OCI-LY7 (cell line): ENCODE data around the gene FGB. TPM values are rescaled to one million over a fixed set of nuclear protein-coding genes. Genes with fewer than 3 reads are reported as not detected.

ENCODE experiments used
- BruUV-seq: library from RNA; stranded (reverse); fragments of 400-500 nt; replicated peaks from 2 replicates; lab custom pipeline; 2021; lab: Mats Ljungman, UMichigan
- CTCF ChIA-PET: fragments of 300-600 bp; sonication (Branson Sonifier 250); formaldehyde crosslinking; loops from one replicate; lab custom pipeline; 2022; ENCODE audit warnings: antibody characterized with exemption; ENCODE audit not compliant: unreplicated experiment; lab: Charles Lee
- POLR2A ChIA-PET: fragments of 300-600 bp; sonication (Branson Sonifier 250); formaldehyde crosslinking; loops from one replicate; lab custom pipeline; 2022; ENCODE audit warnings: antibody characterized with exemption; lab: Charles Lee
- DNase-seq: peaks from one replicate; pipeline ENCODE4 v3.0.0-alpha.2; 2015; ENCODE audit warnings: low spot score
- H2AFZ ChIP-seq: fragments of 200-600 bp; sonication (generic), shearing (Covaris generic); 2 replicates; pipeline ENCODE4 v1.6.1; 2014; ENCODE audit warnings: mild to moderate bottlenecking, antibody characterized with exemption, low read length, moderate library complexity
- H3K27ac ChIP-seq: fragments of 200-600 bp; sonication (generic); 2 replicates; pipeline ENCODE4 v1.5.1; 2014; ENCODE audit warnings: mixed run types, low read depth, mild to moderate bottlenecking, moderate library complexity, low read length, inconsistent platforms; ENCODE audit not compliant: poor library complexity, severe bottlenecking
- H3K36me3 ChIP-seq: fragments of 200-600 bp; sonication (generic); 2 replicates; pipeline ENCODE4 v1.6.1; 2014; ENCODE audit warnings: mild to moderate bottlenecking, antibody characterized with exemption, low read length, moderate library complexity, mixed read lengths; ENCODE audit not compliant: insufficient read depth
- H3K4me1 ChIP-seq: fragments of 200-600 bp; sonication (generic); 2 replicates; pipeline ENCODE4 v1.5.1; 2014; ENCODE audit warnings: mild to moderate bottlenecking, low read length; ENCODE audit not compliant: insufficient read depth, poor library complexity, severe bottlenecking
- H3K4me2 ChIP-seq: fragments of 200-600 bp; sonication (generic); 2 replicates; pipeline ENCODE4 v1.6.1; 2014; ENCODE audit warnings: mild to moderate bottlenecking, low read length
- H3K4me3 ChIP-seq: fragments of 200-600 bp; sonication (generic); 2 replicates; pipeline ENCODE4 v1.5.1; 2014; ENCODE audit warnings: mild to moderate bottlenecking, low read depth, low read length; ENCODE audit not compliant: poor library complexity, severe bottlenecking
- H3K79me2 ChIP-seq: fragments of 200-600 bp; sonication (generic); 2 replicates; pipeline ENCODE4 v1.6.1; 2016; ENCODE audit warnings: low read depth, mild to moderate bottlenecking, low read length, moderate library complexity, mixed read lengths; ENCODE audit not compliant: insufficient read depth
- H3K9me2 ChIP-seq: fragments of 200-600 bp; sonication (generic); 2 replicates; pipeline ENCODE4 v1.6.1; 2016; ENCODE audit warnings: mild to moderate bottlenecking, low read length, mixed read lengths; ENCODE audit not compliant: insufficient read depth
- H3K9me3 ChIP-seq: fragments of 200-600 bp; sonication (generic); 2 replicates; pipeline ENCODE4 v1.6.1; 2014; ENCODE audit warnings: mild to moderate bottlenecking, mixed run types, low read length, mixed read lengths
- H4K20me1 ChIP-seq: fragments of 200-600 bp; sonication (generic); 2 replicates; pipeline ENCODE4 v1.6.1; 2014; ENCODE audit warnings: mild to moderate bottlenecking, antibody characterized with exemption, low read length, moderate library complexity, mixed read lengths; ENCODE audit not compliant: insufficient read depth
- CTCF ChIP-seq: fragments of 200-600 bp; sonication (generic); conservative IDR thresholded peaks from 2 replicates; pipeline ENCODE4 v1.5.1; 2014; ENCODE audit warnings: mild to moderate bottlenecking, antibody characterized with exemption, low read length, moderate library complexity, mixed read lengths
- EZH2phosphoT487 ChIP-seq: fragments of 200-600 bp; sonication (generic); IDR thresholded peaks from 2 replicates; pipeline ENCODE4 v1.6.1; 2018; ENCODE audit warnings: low read depth, borderline replicate concordance, mild to moderate bottlenecking, mixed run types, antibody characterized with exemption, low read length, moderate library complexity, mixed read lengths
- intact Hi-C: fragments of 100-400 bp; cut with micrococcal nuclease; formaldehyde crosslinking; loops from one replicate; pipeline ENCODE4 v1.10.0; 2022; ENCODE audit not compliant: unreplicated experiment
- total RNA-seq, 2 experiments: library from RNA; depleted of rRNA in 1 of 2; stranded (reverse); fragments of >200 nt in 1 of 2; shearing (Covaris generic) in 1 of 2; gene quantifications; 2 replicates each; pipeline ENCODE4 v1.2.3, GENCODE V29; 2014 to 2022

Gene FGB
- total RNA-seq, 2 experiments from 2014 or later: not detected

- Histone ChIP-seq H2AFZ (no peak overlapping the region), H3K4me1 (peaks cover 7% of the 10 kb centered on the region), H3K9me3 (no peaks in the 10 kb centered on the region), H3K79me2 (no peaks in the 10 kb centered on the region), H3K4me3 (no peak overlapping the region), H3K4me2 (no peak overlapping the region), H3K36me3 (no peaks in the 10 kb centered on the region), H3K27ac (no peak overlapping the region), H4K20me1 (no peaks in the 10 kb centered on the region), H3K9me2 (no peaks in the 10 kb centered on the region)
- no TSS peak for BruUV-seq
- intact Hi-C loops: no loop called here
- DNase-seq: no peak
- ChIA-PET POLR2A (no interaction called here), CTCF (no interaction called here)
- no peak for TF ChIP-seq EZH2phosphoT487
- TF ChIP-seq CTCF: no peak
Measured at GRCh38 chr4:154611833-154612232, 49.0 kb downstream of the FGB start.

- no peaks in the 10 kb centered on the region for H3K9me2 ChIP-seq
- no TSS peak for BruUV-seq
- TF ChIP-seq EZH2phosphoT487 (no peak), CTCF (no peak)
- ChIA-PET POLR2A (interaction anchor here (0.9 to 2.4 kb wide), 2 partner anchors 18 to 25 kb away, joined by 3 to 7 read pairs; no protein-coding TSS in a partner anchor), CTCF (no interaction called here)
- intact Hi-C loops: no loop called here
- DNase-seq: no peak
- H3K4me3 ChIP-seq: no peak within 1 kb of the TSS
- peaks cover 9% of the 10 kb centered on the region for H3K4me1 ChIP-seq
- H3K79me2 ChIP-seq: no peaks in the 10 kb centered on the region
- H3K9me3 ChIP-seq: no peaks in the 10 kb centered on the region
- H2AFZ ChIP-seq: no peak within 1 kb of the TSS
- no peaks in the 10 kb centered on the region for H3K36me3 ChIP-seq
- H3K27ac ChIP-seq: no peak within 1 kb of the TSS
- no peaks in the 10 kb centered on the region for H4K20me1 ChIP-seq
- no peak within 1 kb of the TSS for H3K4me2 ChIP-seq
Measured at GRCh38 chr4:154612472-154613414, 49.9 kb downstream of the FGB start, which contains the start of gene FGG. FGG (minus strand) TSS chr4:154612656; CDS start chr4:154612609, 47 bp downstream.

- no peaks in the 10 kb centered on the region for H3K9me2 ChIP-seq
- POLR2A ChIA-PET: interaction anchor here (2.4 kb wide), 1 partner anchor 26 kb away, joined by 7 read pairs; no protein-coding TSS in a partner anchor
- no peak overlapping the region for H3K27ac ChIP-seq
- CTCF ChIA-PET: no interaction called here
- no TSS peak for BruUV-seq
- TF ChIP-seq EZH2phosphoT487 (no peak), CTCF (no peak)
- no peaks in the 10 kb centered on the region for H3K36me3 ChIP-seq
- no peak overlapping the region for H3K4me3 ChIP-seq
- no peaks in the 10 kb centered on the region for H4K20me1 ChIP-seq
- no peak overlapping the region for H2AFZ ChIP-seq
- no peak overlapping the region for H3K4me2 ChIP-seq
- no peak for DNase-seq
- H3K9me3 ChIP-seq: no peaks in the 10 kb centered on the region
- intact Hi-C loops: no loop called here
- H3K4me1 ChIP-seq: peaks cover 9% of the 10 kb centered on the region
- no peaks in the 10 kb centered on the region for H3K79me2 ChIP-seq
Measured at GRCh38 chr4:154614306-154614705, 51.5 kb downstream of the FGB start.
